Keratinocyte (primary cell): ENCODE data around the gene FHAD1. TPM values are rescaled to one million over a fixed set of nuclear protein-coding genes. Genes with fewer than 3 reads are reported as not detected.

Experiments used
- DNase-seq: peaks from one replicate; pipeline ENCODE4 v3.0.0-alpha.2; 2011; ENCODE audit warnings: low read depth, missing footprints, low spot score
- FAIRE-seq: peaks from 2 replicates; lab custom pipeline; 2011; peaks lifted over from hg19 to GRCh38; lab: Jason Lieb, UNC
- H2AFZ ChIP-seq: 2 replicates; pipeline ENCODE4 v1.6.0; 2012; ENCODE audit warnings: low read length, control low read depth, inconsistent platforms; ENCODE audit not compliant: control insufficient read depth
- H3K27ac ChIP-seq: 2 replicates; pipeline ENCODE4 v1.5.1; 2011; ENCODE audit warnings: low read length; ENCODE audit not compliant: control insufficient read depth, insufficient read depth
- H3K27me3 ChIP-seq: 3 replicates; pipeline ENCODE4 v1.6.0; 2011; ENCODE audit warnings: low read length; ENCODE audit not compliant: control insufficient read depth, insufficient read depth; ENCODE audit errors: extremely low read depth
- H3K36me3 ChIP-seq, 2 experiments: 2 replicates in 1 of 2; 3 replicates in 1 of 2; pipeline ENCODE4 v1.5.1; 2011; ENCODE audit warnings: low read length in 2 of 2, mild to moderate bottlenecking in 1 of 2; ENCODE audit not compliant: control insufficient read depth in 2 of 2, insufficient read depth in 2 of 2; ENCODE audit errors: extremely low read depth in 1 of 2
- H3K4me1 ChIP-seq: 3 replicates; pipeline ENCODE4 v1.5.1; 2011; ENCODE audit warnings: low read length; ENCODE audit not compliant: control insufficient read depth, insufficient read depth; ENCODE audit errors: extremely low read depth
- H3K4me2 ChIP-seq: 3 replicates; pipeline ENCODE4 v1.6.0; 2011; ENCODE audit warnings: low read depth, low read length; ENCODE audit not compliant: control insufficient read depth, insufficient read depth; ENCODE audit errors: extremely low read depth
- H3K4me3 ChIP-seq, 3 experiments: fragments of 200-600 bp in 1 of 3; sonication (generic) in 1 of 3; 2 replicates in 2 of 3; 3 replicates in 1 of 3; pipeline ENCODE4 v1.5.1; 2011 to 2016; ENCODE audit warnings: low read length in 3 of 3, mild to moderate bottlenecking in 3 of 3, control low read depth in 2 of 3, inconsistent platforms in 1 of 3, low read depth in 1 of 3, mixed read lengths in 1 of 3, mixed run types in 1 of 3, moderate library complexity in 1 of 3; ENCODE audit not compliant: control insufficient read depth in 2 of 3, insufficient read depth in 2 of 3; ENCODE audit errors: extremely low read depth in 1 of 3
- H3K79me2 ChIP-seq: 2 replicates; pipeline ENCODE4 v1.6.0; 2012; ENCODE audit warnings: low read length; ENCODE audit not compliant: control insufficient read depth, insufficient read depth
- H3K9ac ChIP-seq: 3 replicates; pipeline ENCODE4 v1.6.0; 2011; ENCODE audit warnings: low read length; ENCODE audit not compliant: control insufficient read depth, insufficient read depth; ENCODE audit errors: extremely low read depth
- H3K9me1 ChIP-seq: 3 replicates; pipeline ENCODE4 v1.6.0; 2011; ENCODE audit warnings: low read length; ENCODE audit not compliant: control insufficient read depth, insufficient read depth; ENCODE audit errors: extremely low read depth
- H3K9me3 ChIP-seq: 2 replicates; pipeline ENCODE4 v1.5.1; 2012; ENCODE audit warnings: low read depth, low read length; ENCODE audit not compliant: control insufficient read depth
- H4K20me1 ChIP-seq: 3 replicates; pipeline ENCODE4 v1.6.0; 2011; ENCODE audit warnings: low read length; ENCODE audit not compliant: control insufficient read depth, insufficient read depth; ENCODE audit errors: extremely low read depth
- CTCF ChIP-seq, 3 experiments: IDR thresholded peaks in 1 of 3; conservative IDR thresholded peaks in 1 of 3; optimal IDR thresholded peaks in 1 of 3; 2 replicates in 2 of 3; 3 replicates in 1 of 3; pipeline versions ENCODE3 to v1.5.1; 2011; ENCODE audit warnings: low read length in 3 of 3, mild to moderate bottlenecking in 3 of 3, moderate library complexity in 2 of 3, control low read depth in 1 of 3, inconsistent platforms in 1 of 3; ENCODE audit not compliant: insufficient read depth in 2 of 3; ENCODE audit errors: extremely low read depth in 1 of 3
- EZH2 ChIP-seq: IDR thresholded peaks from one replicate; pipeline ENCODE4 v1.6.1; 2012; ENCODE audit warnings: inconsistent platforms, mild to moderate bottlenecking, low read length, moderate library complexity
- dilution Hi-C: fragments of 300-500 bp; cut with MboI; formaldehyde crosslinking; loops from one replicate; pipeline ENCODE4 v1.7.0; 2020; ENCODE audit warnings: low sequenced_read_pairs; ENCODE audit not compliant: extremely low pct_ligation_motif_present
- polyA plus RNA-seq, 5 experiments: library from polyadenylated mRNA; depleted of rRNA in 3 of 5; stranded (reverse) in 3 of 5; stranded (forward) in 1 of 5; unstranded in 1 of 5; fragments of >200 nt; gene quantifications; 1 replicate in 1 of 5; 2 replicates in 3 of 5; 3 replicates in 1 of 5; pipeline versions ENCODE4 v1.2.1 to v1.2.3, GENCODE V29; 2011 to 2012; ENCODE audit warnings: missing spikeins in 2 of 5, low read depth in 1 of 5, low replicate concordance in 1 of 5

Gene FHAD1
- polyA plus RNA-seq, 1 donor (not counting 4 experiments of a cell fraction or from before 2014, with no cell fraction given): 0.09 TPM

- Histone ChIP-seq H3K27ac (no peak overlapping the region), H3K4me2 (no peak overlapping the region), H2AFZ (no peak overlapping the region), H3K9ac (no peak overlapping the region), H3K9me3 (no peaks in the 10 kb centered on the region), H3K79me2 (peaks cover 43% of the 10 kb centered on the region), H3K9me1 (no peaks in the 10 kb centered on the region), H3K27me3 (no peaks in the 10 kb centered on the region), H4K20me1 (peaks cover 28% of the 10 kb centered on the region), H3K36me3 (peaks cover 14 to 35% of the 10 kb centered on the region in 2 experiments), H3K4me3 (no peak overlapping the region), H3K4me1 (peaks cover 26% of the 10 kb centered on the region)
- DNase-seq (no peak), FAIRE-seq (no peak)
- dilution Hi-C loops: no loop called here
- TF ChIP-seq EZH2 (no peak), CTCF (optimal IDR thresholded peaks at IDR 0.05 in 1 of 3, IDR thresholded peaks at IDR 0.05 in 1 of 3, conservative IDR thresholded peaks at IDR 0.05 in 1 of 3; ENCODE audit: extremely low read depth in 1 of 3, insufficient read depth in 2 of 3, low read length in 3 of 3) (no peak)
Measured at GRCh38 chr1:15425958-15426357, 178.9 kb downstream of the FHAD1 start.

- Histone ChIP-seq H4K20me1 (peaks cover 28% of the 10 kb centered on the region), H3K4me2 (no peak overlapping the region), H3K79me2 (peaks cover 36% of the 10 kb centered on the region), H2AFZ (no peak overlapping the region), H3K27me3 (no peaks in the 10 kb centered on the region), H3K4me1 (peaks cover 26% of the 10 kb centered on the region), H3K36me3 (peaks cover 15 to 33% of the 10 kb centered on the region in 2 experiments), H3K9ac (no peak overlapping the region), H3K9me3 (no peaks in the 10 kb centered on the region), H3K9me1 (no peaks in the 10 kb centered on the region), H3K4me3 (no peak overlapping the region), H3K27ac (no peak overlapping the region)
- DNase-seq (no peak), FAIRE-seq (no peak)
- no peak for TF ChIP-seq CTCF (optimal IDR thresholded peaks at IDR 0.05 in 1 of 3, IDR thresholded peaks at IDR 0.05 in 1 of 3, conservative IDR thresholded peaks at IDR 0.05 in 1 of 3; ENCODE audit: extremely low read depth in 1 of 3, insufficient read depth in 2 of 3, low read length in 3 of 3)
- no peak for TF ChIP-seq EZH2
- dilution Hi-C loops: no loop called here
Measured at GRCh38 chr1:15426492-15427279, 179.7 kb downstream of the FHAD1 start.
